HL-60 (cell line): ENCODE data around the gene ST7.

Experiments used
- CTCF ChIP-seq: IDR thresholded peaks from one replicate; pipeline ENCODE4 v1.5.1; 2011; ENCODE audit warnings: low read length, control low read depth, inconsistent platforms; ENCODE audit not compliant: insufficient read depth
- GABPA ChIP-seq: IDR thresholded peaks from 2 replicates; pipeline ENCODE4 v1.6.1; 2012; ENCODE audit warnings: low read depth
- POLR2AphosphoS5 ChIP-seq: IDR thresholded peaks from 2 replicates; pipeline ENCODE4 v1.6.1; 2012; ENCODE audit warnings: low read depth
- REST ChIP-seq: IDR thresholded peaks from 2 replicates; pipeline ENCODE4 v1.6.1; 2012; ENCODE audit warnings: low read depth; ENCODE audit not compliant: insufficient replicate concordance
- SPI1 ChIP-seq: IDR thresholded peaks from 2 replicates; pipeline ENCODE4 v1.6.1; 2012; ENCODE audit warnings: low read depth, mild to moderate bottlenecking, borderline replicate concordance

DNA sequence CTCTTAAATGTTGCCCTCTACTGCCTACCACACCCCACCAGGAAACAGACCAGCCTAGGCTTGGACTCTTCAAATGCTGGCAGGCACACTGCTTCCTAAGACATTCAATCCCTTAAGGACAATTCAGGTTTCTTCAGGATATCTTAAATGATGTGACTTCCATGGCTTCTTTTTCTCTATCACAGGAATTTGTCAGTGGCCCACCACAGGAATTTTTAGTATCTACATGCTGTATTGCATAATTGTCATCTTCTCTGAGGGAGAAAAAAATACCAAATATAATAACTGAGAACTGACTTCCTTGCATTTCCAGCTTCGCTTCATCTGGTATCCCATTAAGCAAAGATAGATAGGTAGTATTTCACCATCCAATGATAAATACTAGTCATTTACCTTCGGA is 240.3 kb downstream of the ST7 start:
- TF ChIP-seq CTCF = no peak
- no peak for TF ChIP-seq POLR2AphosphoS5
- TF ChIP-seq REST = no peak
- no peak for TF ChIP-seq SPI1
- no peak for TF ChIP-seq GABPA
